Pancreas (tissue), 10 donors: ENCODE measurements around the gene ANO9. TPM values are rescaled to one million over a fixed set of nuclear protein-coding genes. Genes with fewer than 3 reads are reported as not detected.

ENCODE experiments used
- ATAC-seq, 4 donors: fragments of 200-7000 bp; cut with Tn5 transposase; one replicate each; pipeline versions ENCODE4 v1.8.0 to v1.9.1; 2020; ENCODE audit warnings: mild to moderate bottlenecking in 4 of 4, moderate library complexity in 4 of 4
- DNase-seq, 6 donors: peaks; one replicate each; pipeline ENCODE4 v3.0.0-alpha.2; 2020
- FAIRE-seq: peaks from 2 replicates; lab custom pipeline; 2012; peaks lifted over from hg19 to GRCh38; lab: Jason Lieb, UNC
- H3K27ac ChIP-seq, 4 donors: fragments of 200-600 bp; sonication (generic); 1 replicate in 3 of 4; 2 replicates in 1 of 4; pipeline versions ENCODE4 v1.5.0 to v1.8.0; 2020
- H3K27me3 ChIP-seq, 4 donors: fragments of 200-600 bp; one replicate each; pipeline ENCODE4 v1.8.0; 2021
- H3K36me3 ChIP-seq, 3 donors: fragments of 200-600 bp; sonication (generic) in 1 of 3; one replicate each; pipeline versions ENCODE4 v1.5.0 to v1.8.0; 2020 to 2021
- H3K4me1 ChIP-seq, 3 donors: fragments of 200-600 bp; one replicate each; pipeline ENCODE4 v1.8.0; 2021
- H3K4me3 ChIP-seq, 4 donors: fragments of 200-600 bp; sonication (generic) in 2 of 4; one replicate each; pipeline versions ENCODE4 v1.5.0 to v1.8.0; 2020 to 2021
- H3K9me3 ChIP-seq, 4 donors: fragments of 200-600 bp; one replicate each; pipeline ENCODE4 v1.8.0; 2021
- CTCF ChIP-seq, 4 donors: fragments of 200-600 bp; sonication (generic) in 3 of 4; IDR thresholded peaks; one replicate each; pipeline versions ENCODE4 v1.5.0 to v1.8.0; 2021; ENCODE audit warnings: antibody characterized with exemption in 4 of 4
- WGBS, 2 donors: extraction: QIAGEN DNeasy Blood & Tissue Kit; methylation state at CpG; one replicate each; pipeline ENCODE4 v1.1.7; 2013; 5-methylcytosine and 5-hydroxymethylcytosine counted together
- intact Hi-C, 3 donors: fragments of 100-400 bp; cut with DNase I; formaldehyde crosslinking; loops; one replicate each; pipeline versions ENCODE4 v1.11.1 to v1.14.2; 2022
- polyA plus RNA-seq, 2 donors: library from polyadenylated mRNA; stranded (reverse); fragments of 200-250 nt; gene quantifications; one replicate each; pipeline ENCODE4 v1.2.3, GENCODE V29; 2013
- total RNA-seq, 6 donors: library from RNA; stranded (reverse); fragmentation: NEBNext Ultra II Directional in 4 of 6; extraction: Animal tissue kit (Norgen Biotek cat#: 25700) in 4 of 6; gene quantifications; one replicate each; pipeline versions ENCODE4 v1.2.1 to v1.2.4, GENCODE V29; 2021 to 2023
- donor health status: healthy with polysubstance abuse.
- donor health status: DM: no; HTN: no; CAD: no; lungs with moderate emphysema.
- donor health status: DM: no; HTN: no; CAD: no.
- donor health status: control.
- donor health status: control.
- donor health status: Bipolar disorder and iron deficiency.
- donor health status: DM: yes; HTN: yes; CAD: no.
- donor health status: DM: no; HTN: no; CAD: no.
- donor health status: DM: no; HTN: no; CAD: no.
- donor health status: DM: yes; HTN: yes; CAD: no.

ANO9 gene
- total and polyA plus RNA-seq, 8 donors = 6.2 to 68.7 (median 14.9) TPM

GRCh38 chr11:406796-407650 is 34.8 kb downstream of the ANO9 start:
- peaks cover 0 to 9% (median 7%) of the 10 kb centered on the region in 3 donors for H3K36me3 ChIP-seq
- H3K4me1 ChIP-seq = peaks cover 0 to 3% (median 0%) of the 10 kb centered on the region in 3 donors
- no peak for FAIRE-seq
- peak overlapping the region; percentile 14 to 56 (median 34) for H3K4me3 ChIP-seq
- WGBS, 2 donors = 18 to 28% methylated on average over 56 to 88 of the region's 91 CpGs
- H3K9me3 ChIP-seq = no peaks in the 10 kb centered on the region
- TF ChIP-seq CTCF (IDR thresholded peaks at IDR 0.05) = no peak
- peak overlapping the region; percentile 42 to 70 (median 65) for H3K27ac ChIP-seq
- ATAC-seq = peak; percentile 54 to 76 (median 64)
- peak in 5 of 6 donors; percentile 70 to 80 (median 78) for DNase-seq
- no peaks in the 10 kb centered on the region for H3K27me3 ChIP-seq
- intact Hi-C loops = no loop called here

- WGBS, 2 donors = 70 to 82% methylated on average over 47 of the region's 47 CpGs
- intact Hi-C loops = no loop called here
- Histone ChIP-seq H3K27ac (peak overlapping the region; percentile 42 to 70 (median 65)), H3K27me3 (no peaks in the 10 kb centered on the region), H3K4me1 (peaks cover 0 to 3% (median 0%) of the 10 kb centered on the region in 3 donors), H3K4me3 (peak overlapping the region; percentile 14 to 56 (median 34)), H3K9me3 (no peaks in the 10 kb centered on the region), H3K36me3 (peaks cover 0 to 9% (median 7%) of the 10 kb centered on the region in 3 donors)
- peak in 3 of 4 donors; percentile 4 to 14 (median 8) for ATAC-seq
- no peak for FAIRE-seq
- no peak for TF ChIP-seq CTCF (IDR thresholded peaks at IDR 0.05)
- peak in 3 of 6 donors; percentile 31 to 90 (median 61) for DNase-seq
These were observed 35.6 kb downstream of the ANO9 start for GRCh38 chr11:405954-406795.

- DNase-seq (peak in 3 of 6 donors; percentile 62 to 78 (median 65)), ATAC-seq (no peak), FAIRE-seq (no peak)
- TF ChIP-seq CTCF (IDR thresholded peaks at IDR 0.05) = no peak
- WGBS, 2 donors = 71 to 79% methylated on average over 16 to 17 of the region's 17 CpGs
- Histone ChIP-seq H3K27me3 (no peaks in the 10 kb centered on the region), H3K4me1 (peaks cover 0 to 3% (median 0%) of the 10 kb centered on the region in 3 donors), H3K9me3 (no peaks in the 10 kb centered on the region), H3K27ac (no peak overlapping the region), H3K36me3 (peaks cover 0 to 9% (median 7%) of the 10 kb centered on the region in 3 donors), H3K4me3 (no peak overlapping the region)
- intact Hi-C loops = no loop called here
These were observed 36.4 kb downstream of the ANO9 start for GRCh38 chr11:405323-405953.

- peaks cover 0 to 14% (median 12%) of the 10 kb centered on the region in 3 donors for H3K36me3 ChIP-seq
These were observed 37.1 kb downstream of the ANO9 start for GRCh38 chr11:404551-405264.

More at GRCh38 chr11:404551-405264, 37.1 kb downstream of the ANO9 start:
- Histone ChIP-seq H3K4me3 (no peak overlapping the region), H3K4me1 (peaks cover 0 to 3% (median 0%) of the 10 kb centered on the region in 3 donors), H3K27ac (no peak overlapping the region), H3K9me3 (no peaks in the 10 kb centered on the region), H3K27me3 (no peaks in the 10 kb centered on the region)
- DNase-seq = peak in 3 of 6 donors; percentile 35 to 72 (median 55)
- WGBS, 2 donors = 91 to 93% methylated on average over 14 of the region's 14 CpGs
- TF ChIP-seq CTCF (IDR thresholded peaks at IDR 0.05) = no peak
- no peak for FAIRE-seq
- intact Hi-C loops = no loop called here
- no peak for ATAC-seq
